PC-3 (cell line): ENCODE results near the gene TMEM200C.

Experiments
- CTCF ChIP-seq: fragments of 300-600 bp; sonication (generic); conservative IDR thresholded peaks from 2 replicates; pipeline ENCODE4 v1.5.1; 2017; ENCODE audit warnings: antibody characterized with exemption, low read depth, mild to moderate bottlenecking, low read length
- EZH2 ChIP-seq: fragments of 300-600 bp; sonication (generic); IDR thresholded peaks from one replicate; pipeline ENCODE4 v1.6.1; 2017; ENCODE audit warnings: antibody characterized with exemption, mild to moderate bottlenecking, low read length; ENCODE audit not compliant: unreplicated experiment
- EZH2phosphoT487 ChIP-seq: fragments of 300-600 bp; sonication (generic); IDR thresholded peaks from 2 replicates; pipeline ENCODE4 v1.6.1; 2018; ENCODE audit warnings: mild to moderate bottlenecking, antibody characterized with exemption, low read length, borderline replicate concordance

GRCh38 chr18:5903386-5903785, 8.1 kb upstream of the TMEM200C start:
- TF ChIP-seq CTCF (no peak), EZH2 (no peak), EZH2phosphoT487 (no peak)
